K562 (cell line): ENCODE results near the gene EEF1AKMT4. TPM values are rescaled to one million over a fixed set of nuclear protein-coding genes. Genes with fewer than 3 reads are reported as not detected.
A peak's percentile ranks its signal among the peaks of the same experiment; 100 is the strongest.

Experiments used
- ARHGAP35 ChIP-seq: fragments of 450-650 bp; IDR thresholded peaks from 2 replicates; pipeline ENCODE4 v1.6.1; 2018; ENCODE audit not compliant: partially characterized antibody
- BRD4 ChIP-seq: fragments of 200-600 bp; sonication (generic); IDR thresholded peaks from 2 replicates; pipeline ENCODE4 v1.6.1; 2017; ENCODE audit warnings: inconsistent platforms
- CCNT2 ChIP-seq: IDR thresholded peaks from 2 replicates; pipeline ENCODE4 v1.6.1; 2011; ENCODE audit warnings: borderline replicate concordance, low read depth, mild to moderate bottlenecking, moderate library complexity, mixed read lengths, low read length; ENCODE audit not compliant: insufficient read length; ENCODE audit errors: extremely low read depth
- CREBBP ChIP-seq: IDR thresholded peaks from one replicate; pipeline ENCODE4 v1.6.1; 2012; ENCODE audit warnings: low read depth, mild to moderate bottlenecking, control low read depth, inconsistent platforms, low read length
- ETV1 ChIP-seq: fragments of 450-650 bp; conservative IDR thresholded peaks from 2 replicates; pipeline ENCODE4 v1.6.1; 2016; ENCODE audit warnings: missing genetic modification characterization, control low read depth, low read depth, missing compliant biosample characterization
- FOXJ3 ChIP-seq: sonication (generic); formaldehyde crosslinking; IDR thresholded peaks from 2 replicates; pipeline ENCODE4 v1.4.0; 2020; ENCODE audit warnings: mild to moderate bottlenecking, missing genetic modification reagents
- GTF2F1 ChIP-seq: IDR thresholded peaks from 2 replicates; pipeline ENCODE4 v1.6.1; 2011; ENCODE audit warnings: low read depth, low read length, improper control_type of control experiment
- PHF21A ChIP-seq: fragments of 450-650 bp; IDR thresholded peaks from 2 replicates; pipeline ENCODE4 v1.6.1; 2017; ENCODE audit warnings: low read depth, borderline replicate concordance
- POLR2G ChIP-seq: fragments of 200-400 bp; formaldehyde crosslinking; IDR thresholded peaks from 2 replicates; pipeline ENCODE4 v1.6.1; 2017; ENCODE audit warnings: low read depth, mild to moderate bottlenecking, antibody characterized with exemption, low read length, moderate library complexity
- SMAD4 ChIP-seq: fragments of 250-450 bp; sonication (Bioruptor Pico); conservative IDR thresholded peaks from 2 replicates; pipeline ENCODE4 v1.8.0; 2021; ENCODE audit warnings: inconsistent platforms, mild to moderate bottlenecking, moderate library complexity
- TOE1 ChIP-seq, 2 experiments: fragments of 450-650 bp in 1 of 2; sonication (generic) in 1 of 2; formaldehyde crosslinking in 1 of 2; IDR thresholded peaks; 2 replicates each; pipeline versions ENCODE4 v1.7.1 to v1.8.0; 2016 to 2022; ENCODE audit warnings: borderline replicate concordance in 2 of 2, mild to moderate bottlenecking in 2 of 2, antibody characterized with exemption in 1 of 2, inconsistent platforms in 1 of 2, low read depth in 1 of 2, missing genetic modification reagents in 1 of 2, moderate library complexity in 1 of 2
- ZNF217 ChIP-seq: sonication (generic); formaldehyde crosslinking; IDR thresholded peaks from 2 replicates; pipeline ENCODE4 v1.8.0; 2022; ENCODE audit warnings: mild to moderate bottlenecking, missing genetic modification reagents
- ZNF232 ChIP-seq: sonication (generic); formaldehyde crosslinking; IDR thresholded peaks from 2 replicates; pipeline ENCODE4 v1.8.0; 2022; ENCODE audit warnings: mild to moderate bottlenecking, missing genetic modification reagents
- ZNF239 ChIP-seq: fragments of 250-450 bp; sonication (Bioruptor Pico); IDR thresholded peaks from 2 replicates; pipeline ENCODE4 v1.4.0; 2020; ENCODE audit warnings: mild to moderate bottlenecking
- ZNF316 ChIP-seq: fragments of 450-650 bp; IDR thresholded peaks from 2 replicates; pipeline ENCODE4 v1.6.1; 2016
- ZNF584 ChIP-seq: fragments of 200-800 bp; sonication (Bioruptor generic); IDR thresholded peaks from 2 replicates; pipeline ENCODE4 v1.6.1; 2016; ENCODE audit warnings: low read depth, mild to moderate bottlenecking, missing genetic modification characterization, missing compliant biosample characterization
- polyA plus RNA-seq, 8 experiments: library from polyadenylated mRNA; depleted of rRNA in 4 of 8; stranded (reverse) in 5 of 8; unstranded in 3 of 8; fragments of >200 nt; fragmentation: Nextera tagmentation in 2 of 8; fragmentation: Illumina TruSeq in 1 of 8; extraction: Ambion mirVana in 2 of 8; extraction: Trizol in 1 of 8; gene quantifications; 2 replicates each; pipeline versions ENCODE4 v1.2.1 to v1.2.3, GENCODE V29; 2011 to 2014; ENCODE audit warnings: inconsistent platforms in 1 of 8, missing spikeins in 1 of 8
- total RNA-seq, 7 experiments: library from RNA; depleted of rRNA in 6 of 7; stranded (reverse); fragments of >200 nt in 6 of 7; fragmentation: Illumina TruSeq in 2 of 7; extraction: Trizol in 2 of 7; gene quantifications; 2 replicates each; pipeline versions ENCODE4 v1.2.1 to v1.2.3, GENCODE V29; 2011 to 2021; ENCODE audit warnings: low replicate concordance in 1 of 7
- TF ChIP-seq, protein P1 (sequence below), 3 experiments: IDR thresholded peaks in 2 of 3; conservative IDR thresholded peaks in 1 of 3; 2 replicates each; pipeline ENCODE4 v1.5.1; 2011 to 2012; ENCODE audit warnings: low read length in 3 of 3, mild to moderate bottlenecking in 3 of 3, control low read depth in 2 of 3, improper control_type of control experiment in 1 of 3, inconsistent platforms in 1 of 3, low read depth in 1 of 3, mixed read lengths in 1 of 3, moderate library complexity in 1 of 3; ENCODE audit not compliant: insufficient read depth in 2 of 3
- TF ChIP-seq, protein P2 (sequence below): fragments of 250-450 bp; sonication (Bioruptor Pico); IDR thresholded peaks from 2 replicates; pipeline ENCODE4 v1.4.0; 2020; ENCODE audit warnings: mild to moderate bottlenecking, moderate library complexity
- TF ChIP-seq, protein P3 (sequence below): conservative IDR thresholded peaks from 2 replicates; pipeline ENCODE4 v1.6.1; 2011; ENCODE audit warnings: low read depth, mild to moderate bottlenecking, low read length; ENCODE audit not compliant: control insufficient read depth
- TF ChIP-seq, protein P4 (sequence below): fragments of 250-450 bp; sonication (Bioruptor Pico); IDR thresholded peaks from 2 replicates; pipeline ENCODE4 v1.4.0; 2020; ENCODE audit warnings: mild to moderate bottlenecking, moderate library complexity, borderline replicate concordance

EEF1AKMT4 gene
- total and polyA plus RNA-seq, 9 of the 15 experiments (the other 6 are each of a cell fraction or from before 2014, with no cell fraction given): 10.3 to 49.4 (median 18.9) TPM

DNA sequence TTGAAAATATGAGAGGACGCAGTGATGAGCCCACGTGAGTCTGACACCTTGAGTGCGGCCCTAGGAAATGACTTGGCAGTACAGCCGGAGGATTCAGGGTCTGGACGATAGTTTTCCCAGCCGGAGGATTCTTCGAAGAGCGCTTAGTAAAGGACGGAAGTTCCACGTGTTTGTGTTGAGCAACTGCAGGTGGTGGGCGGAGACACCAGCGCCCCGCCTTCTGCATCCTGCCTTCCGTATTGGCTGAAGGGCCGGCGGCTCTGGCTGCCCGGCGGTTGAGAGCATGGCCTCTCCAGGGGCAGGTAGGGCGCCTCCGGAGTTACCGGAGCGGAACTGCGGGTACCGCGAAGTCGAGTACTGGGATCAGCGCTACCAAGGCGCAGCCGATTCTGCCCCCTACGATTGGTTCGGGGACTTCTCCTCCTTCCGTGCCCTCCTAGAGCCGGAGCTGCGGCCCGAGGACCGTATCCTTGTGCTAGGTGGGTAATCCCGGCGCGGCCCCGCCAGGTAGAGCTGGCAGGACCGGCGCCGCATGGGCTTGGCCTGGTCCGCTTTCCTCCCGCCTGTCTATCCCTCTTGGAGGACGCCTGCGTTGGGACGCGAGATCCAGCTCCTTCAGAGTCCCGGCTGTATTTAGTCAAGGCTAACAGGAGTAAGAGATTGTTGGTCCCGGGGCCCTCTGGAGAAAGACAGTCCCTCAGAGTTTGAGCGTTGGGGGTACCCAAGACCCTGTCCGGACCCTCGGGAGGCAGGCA is at the start of gene EEF1AKMT4 (continued):
- TF ChIP-seq BRD4 (no peak), ZNF316 (peak; percentile 48; the same call in 1 of the 2 replicates), SMAD4 (CRISPR knock-in tag) (no peak; the same call in 1 of the 2 replicates), ZNF217 (no peak), ZNF584 (CRISPR knock-in tag) (no peak), POLR2G (peak; percentile 96), ARHGAP35 (no peak), TOE1 (IDR thresholded peaks at IDR 0.05; ENCODE audit: borderline replicate concordance) (no peak), TOE1 (CRISPR knock-in tag; IDR thresholded peaks at IDR 0.05; ENCODE audit: borderline replicate concordance, low read depth) (no peak), ETV1 (peak; percentile 59), CCNT2 (peak; percentile 52), FOXJ3 (CRISPR knock-in tag) (no peak), PHF21A (no peak), CREBBP (no peak), GTF2F1 (no peak), ZNF239 (CRISPR knock-in tag) (no peak), ZNF232 (CRISPR knock-in tag) (no peak)
- TF ChIP-seq, protein P1, sequence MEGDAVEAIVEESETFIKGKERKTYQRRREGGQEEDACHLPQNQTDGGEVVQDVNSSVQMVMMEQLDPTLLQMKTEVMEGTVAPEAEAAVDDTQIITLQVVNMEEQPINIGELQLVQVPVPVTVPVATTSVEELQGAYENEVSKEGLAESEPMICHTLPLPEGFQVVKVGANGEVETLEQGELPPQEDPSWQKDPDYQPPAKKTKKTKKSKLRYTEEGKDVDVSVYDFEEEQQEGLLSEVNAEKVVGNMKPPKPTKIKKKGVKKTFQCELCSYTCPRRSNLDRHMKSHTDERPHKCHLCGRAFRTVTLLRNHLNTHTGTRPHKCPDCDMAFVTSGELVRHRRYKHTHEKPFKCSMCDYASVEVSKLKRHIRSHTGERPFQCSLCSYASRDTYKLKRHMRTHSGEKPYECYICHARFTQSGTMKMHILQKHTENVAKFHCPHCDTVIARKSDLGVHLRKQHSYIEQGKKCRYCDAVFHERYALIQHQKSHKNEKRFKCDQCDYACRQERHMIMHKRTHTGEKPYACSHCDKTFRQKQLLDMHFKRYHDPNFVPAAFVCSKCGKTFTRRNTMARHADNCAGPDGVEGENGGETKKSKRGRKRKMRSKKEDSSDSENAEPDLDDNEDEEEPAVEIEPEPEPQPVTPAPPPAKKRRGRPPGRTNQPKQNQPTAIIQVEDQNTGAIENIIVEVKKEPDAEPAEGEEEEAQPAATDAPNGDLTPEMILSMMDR (IDR thresholded peaks at IDR 0.05 in 2 of 3, conservative IDR thresholded peaks at IDR 0.05 in 1 of 3; ENCODE audit: insufficient read depth in 2 of 3, low read depth in 1 of 3, low read length in 3 of 3): peak; percentile 75 to 92 (median 82)
- TF ChIP-seq, protein P2, sequence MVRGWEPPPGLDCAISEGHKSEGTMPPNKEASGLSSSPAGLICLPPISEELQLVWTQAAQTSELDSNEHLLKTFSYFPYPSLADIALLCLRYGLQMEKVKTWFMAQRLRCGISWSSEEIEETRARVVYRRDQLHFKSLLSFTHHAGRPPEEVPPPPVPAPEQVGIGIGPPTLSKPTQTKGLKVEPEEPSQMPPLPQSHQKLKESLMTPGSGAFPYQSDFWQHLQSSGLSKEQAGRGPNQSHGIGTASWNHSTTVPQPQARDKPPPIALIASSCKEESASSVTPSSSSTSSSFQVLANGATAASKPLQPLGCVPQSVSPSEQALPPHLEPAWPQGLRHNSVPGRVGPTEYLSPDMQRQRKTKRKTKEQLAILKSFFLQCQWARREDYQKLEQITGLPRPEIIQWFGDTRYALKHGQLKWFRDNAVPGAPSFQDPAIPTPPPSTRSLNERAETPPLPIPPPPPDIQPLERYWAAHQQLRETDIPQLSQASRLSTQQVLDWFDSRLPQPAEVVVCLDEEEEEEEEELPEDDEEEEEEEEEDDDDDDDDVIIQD (CRISPR knock-in tag): no peak
- TF ChIP-seq, protein P3, sequence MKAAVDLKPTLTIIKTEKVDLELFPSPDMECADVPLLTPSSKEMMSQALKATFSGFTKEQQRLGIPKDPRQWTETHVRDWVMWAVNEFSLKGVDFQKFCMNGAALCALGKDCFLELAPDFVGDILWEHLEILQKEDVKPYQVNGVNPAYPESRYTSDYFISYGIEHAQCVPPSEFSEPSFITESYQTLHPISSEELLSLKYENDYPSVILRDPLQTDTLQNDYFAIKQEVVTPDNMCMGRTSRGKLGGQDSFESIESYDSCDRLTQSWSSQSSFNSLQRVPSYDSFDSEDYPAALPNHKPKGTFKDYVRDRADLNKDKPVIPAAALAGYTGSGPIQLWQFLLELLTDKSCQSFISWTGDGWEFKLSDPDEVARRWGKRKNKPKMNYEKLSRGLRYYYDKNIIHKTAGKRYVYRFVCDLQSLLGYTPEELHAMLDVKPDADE: 0 out of 2 replicates have a peak, but pooled peaks have one; percentile 25
- TF ChIP-seq, protein P4, sequence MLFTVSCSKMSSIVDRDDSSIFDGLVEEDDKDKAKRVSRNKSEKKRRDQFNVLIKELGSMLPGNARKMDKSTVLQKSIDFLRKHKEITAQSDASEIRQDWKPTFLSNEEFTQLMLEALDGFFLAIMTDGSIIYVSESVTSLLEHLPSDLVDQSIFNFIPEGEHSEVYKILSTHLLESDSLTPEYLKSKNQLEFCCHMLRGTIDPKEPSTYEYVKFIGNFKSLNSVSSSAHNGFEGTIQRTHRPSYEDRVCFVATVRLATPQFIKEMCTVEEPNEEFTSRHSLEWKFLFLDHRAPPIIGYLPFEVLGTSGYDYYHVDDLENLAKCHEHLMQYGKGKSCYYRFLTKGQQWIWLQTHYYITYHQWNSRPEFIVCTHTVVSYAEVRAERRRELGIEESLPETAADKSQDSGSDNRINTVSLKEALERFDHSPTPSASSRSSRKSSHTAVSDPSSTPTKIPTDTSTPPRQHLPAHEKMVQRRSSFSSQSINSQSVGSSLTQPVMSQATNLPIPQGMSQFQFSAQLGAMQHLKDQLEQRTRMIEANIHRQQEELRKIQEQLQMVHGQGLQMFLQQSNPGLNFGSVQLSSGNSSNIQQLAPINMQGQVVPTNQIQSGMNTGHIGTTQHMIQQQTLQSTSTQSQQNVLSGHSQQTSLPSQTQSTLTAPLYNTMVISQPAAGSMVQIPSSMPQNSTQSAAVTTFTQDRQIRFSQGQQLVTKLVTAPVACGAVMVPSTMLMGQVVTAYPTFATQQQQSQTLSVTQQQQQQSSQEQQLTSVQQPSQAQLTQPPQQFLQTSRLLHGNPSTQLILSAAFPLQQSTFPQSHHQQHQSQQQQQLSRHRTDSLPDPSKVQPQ (CRISPR knock-in tag): no peak
